Choroid plexus epithelial cell (primary cell): ENCODE results near the gene PACS1.

Experiments used
- DNase-seq: peaks from one replicate; pipeline ENCODE4 v3.0.0-alpha.2; 2010; ENCODE audit warnings: low read depth
- H3K4me3 ChIP-seq: 2 replicates; pipeline ENCODE4 v1.5.1; 2011; ENCODE audit warnings: low read depth, mild to moderate bottlenecking, control low read depth, low read length, moderate library complexity
- TF ChIP-seq, protein P1 (sequence below): conservative IDR thresholded peaks from 2 replicates; pipeline ENCODE4 v1.5.1; 2011; ENCODE audit warnings: low read depth, mild to moderate bottlenecking, control low read depth, inconsistent platforms, low read length, moderate library complexity

Gene PACS1

DNA sequence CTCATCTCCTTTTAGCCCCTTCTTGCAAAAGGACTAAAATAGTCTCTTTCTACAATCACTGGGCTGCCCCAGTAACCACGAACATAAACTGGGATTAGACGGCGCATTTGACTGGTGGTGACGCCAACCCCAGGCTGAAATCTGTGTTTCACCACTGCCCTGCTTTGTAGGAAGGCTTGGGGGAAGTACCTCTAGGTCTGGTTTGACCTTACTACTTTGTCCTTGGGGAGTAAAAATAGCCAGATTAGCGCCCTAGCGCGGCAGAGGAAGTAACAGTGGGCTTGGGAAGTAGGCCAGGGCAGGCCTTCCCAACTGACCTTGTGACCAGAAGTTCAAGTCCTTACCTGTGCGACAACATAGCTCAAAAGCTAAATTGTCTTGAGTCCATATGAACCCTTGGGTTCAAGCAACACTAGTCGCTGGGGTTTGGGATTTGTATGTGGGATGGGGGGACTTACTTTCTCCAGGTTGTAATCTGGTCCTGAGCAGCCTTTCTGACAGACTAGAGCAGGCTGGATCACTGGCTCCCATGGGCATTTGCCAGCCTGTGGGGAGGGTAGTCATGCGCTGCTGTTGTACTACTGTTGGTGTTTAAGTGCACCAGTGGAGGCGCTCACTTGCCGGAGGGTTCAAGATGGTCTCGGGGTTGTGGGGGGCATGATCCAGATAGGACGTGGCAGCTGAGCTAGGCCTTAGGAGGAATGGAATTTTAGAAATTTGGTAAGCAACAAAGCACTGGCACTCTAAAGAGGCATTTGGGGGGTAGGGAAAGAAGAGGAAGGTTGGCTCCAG is 953 bp upstream of the PACS1 start:
- TF ChIP-seq, protein P1, sequence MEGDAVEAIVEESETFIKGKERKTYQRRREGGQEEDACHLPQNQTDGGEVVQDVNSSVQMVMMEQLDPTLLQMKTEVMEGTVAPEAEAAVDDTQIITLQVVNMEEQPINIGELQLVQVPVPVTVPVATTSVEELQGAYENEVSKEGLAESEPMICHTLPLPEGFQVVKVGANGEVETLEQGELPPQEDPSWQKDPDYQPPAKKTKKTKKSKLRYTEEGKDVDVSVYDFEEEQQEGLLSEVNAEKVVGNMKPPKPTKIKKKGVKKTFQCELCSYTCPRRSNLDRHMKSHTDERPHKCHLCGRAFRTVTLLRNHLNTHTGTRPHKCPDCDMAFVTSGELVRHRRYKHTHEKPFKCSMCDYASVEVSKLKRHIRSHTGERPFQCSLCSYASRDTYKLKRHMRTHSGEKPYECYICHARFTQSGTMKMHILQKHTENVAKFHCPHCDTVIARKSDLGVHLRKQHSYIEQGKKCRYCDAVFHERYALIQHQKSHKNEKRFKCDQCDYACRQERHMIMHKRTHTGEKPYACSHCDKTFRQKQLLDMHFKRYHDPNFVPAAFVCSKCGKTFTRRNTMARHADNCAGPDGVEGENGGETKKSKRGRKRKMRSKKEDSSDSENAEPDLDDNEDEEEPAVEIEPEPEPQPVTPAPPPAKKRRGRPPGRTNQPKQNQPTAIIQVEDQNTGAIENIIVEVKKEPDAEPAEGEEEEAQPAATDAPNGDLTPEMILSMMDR = peak; percentile 40
- H3K4me3 ChIP-seq = peak overlapping the region; percentile 77
- DNase-seq = peak; percentile 61

DNA sequence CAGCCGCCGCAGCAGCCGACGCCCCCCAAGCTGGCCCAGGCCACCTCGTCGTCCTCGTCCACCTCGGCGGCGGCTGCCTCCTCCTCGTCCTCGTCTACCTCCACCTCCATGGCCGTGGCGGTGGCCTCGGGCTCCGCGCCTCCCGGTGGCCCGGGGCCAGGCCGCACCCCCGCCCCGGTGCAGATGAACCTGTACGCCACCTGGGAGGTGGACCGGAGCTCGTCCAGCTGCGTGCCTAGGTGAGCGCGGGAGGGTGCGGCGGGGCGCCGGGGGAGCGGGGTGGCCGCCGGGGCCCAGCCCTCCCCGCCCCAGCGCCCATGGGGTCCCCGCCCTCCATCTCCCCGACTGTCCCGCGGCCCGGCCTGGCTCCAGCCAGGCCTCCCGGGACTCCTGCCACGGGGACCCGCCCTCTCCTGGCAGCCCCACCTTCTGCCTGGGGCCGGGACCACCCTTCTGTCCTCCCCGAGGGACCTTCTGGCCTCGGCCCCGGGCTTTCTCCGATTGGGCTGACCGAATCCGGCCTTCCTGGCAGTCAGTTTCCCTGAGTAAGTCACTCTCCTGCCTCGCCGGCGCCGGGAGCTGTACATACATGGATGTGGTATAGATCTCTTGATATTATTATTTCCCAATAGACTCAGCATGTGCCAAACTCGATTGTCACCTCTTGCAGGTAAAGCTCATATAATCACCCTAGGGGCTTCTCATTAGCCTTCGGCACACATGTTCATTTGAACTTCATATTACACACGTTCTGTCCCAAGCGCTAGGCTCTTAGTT is 720 bp downstream of the PACS1 start:
- TF ChIP-seq, protein P1 = no peak
- peak; percentile 39 for DNase-seq
- H3K4me3 ChIP-seq = peak overlapping the region; percentile 77

DNA sequence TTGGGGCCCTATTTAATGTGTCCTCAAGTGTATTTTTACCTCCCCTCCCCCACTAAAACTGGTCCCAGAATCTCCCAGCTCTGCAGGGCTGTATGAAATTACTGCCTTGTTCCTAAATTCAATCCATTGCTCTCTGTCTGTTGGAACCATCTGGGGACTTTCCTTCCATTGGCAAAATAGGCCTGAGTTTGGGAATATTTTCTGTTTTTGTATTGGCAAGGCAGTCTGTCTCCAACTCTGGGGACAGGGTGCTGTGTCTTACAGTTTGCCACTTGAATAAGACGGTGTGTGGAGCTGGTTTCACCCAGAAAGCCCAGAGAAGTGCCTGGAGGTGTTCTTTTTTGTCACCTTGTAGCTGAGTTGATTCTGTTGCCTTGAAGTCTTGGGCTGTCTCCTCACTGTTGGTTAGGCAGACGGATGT is 1.3 kb downstream of the PACS1 start:
- DNase-seq = peak; percentile 31
- peak overlapping the region; percentile 77 for H3K4me3 ChIP-seq
- TF ChIP-seq, protein P1 = no peak

DNA sequence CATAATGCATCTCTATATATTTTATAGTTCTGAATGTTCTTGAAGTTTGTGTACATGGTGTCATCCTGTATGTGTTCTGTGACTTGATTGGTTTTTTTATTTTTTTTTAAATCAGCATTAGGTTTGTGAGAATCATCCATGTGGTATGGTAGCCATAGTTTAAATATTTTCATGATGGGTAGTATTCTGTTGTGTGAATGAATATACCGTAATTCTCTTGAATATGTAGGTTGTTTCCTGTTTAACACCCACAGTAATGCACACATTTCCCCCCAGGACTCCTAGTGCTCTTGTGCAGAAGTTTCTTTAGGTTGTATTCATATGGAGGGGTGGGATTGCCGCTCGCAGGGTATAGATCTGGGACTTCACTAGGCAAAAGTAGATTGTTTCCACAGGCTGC is 2.0 kb downstream of the PACS1 start:
- DNase-seq = no peak
- TF ChIP-seq, protein P1 = no peak
- H3K4me3 ChIP-seq = peak overlapping the region; percentile 77

DNA sequence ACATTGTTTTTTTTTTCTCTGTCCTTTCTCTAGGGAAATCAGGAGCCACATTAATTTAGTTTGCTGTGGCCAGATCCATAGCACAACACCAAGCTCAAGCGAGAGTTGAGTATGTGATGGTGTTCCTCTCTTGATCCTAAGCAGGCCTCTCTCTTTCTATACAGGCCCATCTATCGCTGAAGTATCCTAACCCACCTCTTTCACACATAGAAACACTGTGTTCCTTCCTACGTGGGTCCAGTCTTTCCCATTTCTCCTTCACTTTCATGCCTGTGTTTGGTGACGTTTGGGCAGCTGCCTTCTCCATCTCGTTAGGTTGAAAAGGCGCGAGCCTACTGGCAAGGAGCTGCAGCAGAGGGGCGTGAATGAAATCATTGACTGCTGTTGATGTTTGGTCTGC is 2.4 kb downstream of the PACS1 start:
- H3K4me3 ChIP-seq = no peak overlapping the region
- TF ChIP-seq, protein P1 = no peak
- no peak for DNase-seq

DNA sequence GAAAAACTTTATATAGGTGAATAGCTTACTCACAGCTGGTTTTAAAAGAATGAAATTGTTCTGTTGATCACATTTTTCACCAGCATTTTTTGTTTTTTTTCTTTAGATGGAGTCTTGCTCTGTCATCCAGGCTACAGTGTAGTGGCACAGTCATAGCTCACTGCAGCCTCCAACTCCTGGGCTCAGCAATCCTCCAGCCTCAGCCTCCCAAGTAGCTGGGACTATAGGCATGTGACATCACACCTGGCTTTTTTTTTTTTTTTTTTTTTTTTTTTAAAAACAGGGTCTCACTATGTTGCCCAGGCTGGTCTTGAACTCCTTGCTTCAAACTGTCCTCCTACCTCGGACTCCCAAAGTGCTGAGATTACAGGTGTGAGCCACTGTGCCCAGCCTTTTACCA is 3.6 kb downstream of the PACS1 start:
- DNase-seq = no peak
- H3K4me3 ChIP-seq = no peak overlapping the region
- TF ChIP-seq, protein P1 = no peak
